ENCODE measurements around the gene TLE4.

The TLE4 gene

GRCh38 chr9:79629721-79630120 is 58.0 kb downstream of the TLE4 start:
- no peak overlapping the region for H2AFZ ChIP-seq (ENCODE audit: low read depth, low read length, severe bottlenecking)
- H3F3A ChIP-seq (ENCODE audit: insufficient read depth): no peaks in the 10 kb centered on the region
- TF ChIP-seq CTCF (IDR thresholded peaks at IDR 0.05; ENCODE audit: insufficient read depth, low read length, poor library complexity, severe bottlenecking) (no peak), EZH2phosphoT487 (conservative IDR thresholded peaks at IDR 0.05; ENCODE audit: low read length) (no peak)
- no peaks in the 10 kb centered on the region for H3K36me3 ChIP-seq (ENCODE audit: low read length)
- H3K27me3 ChIP-seq (ENCODE audit: low read length): no peaks in the 10 kb centered on the region
- no peak overlapping the region for H3K27ac ChIP-seq (ENCODE audit: low read depth, low read length)
- no peak overlapping the region for H3K4me2 ChIP-seq (ENCODE audit: low read depth, low read length, poor library complexity, severe bottlenecking)
- H4K20me1 ChIP-seq (ENCODE audit: low read depth, low read length): no peaks in the 10 kb centered on the region
- no peaks in the 10 kb centered on the region for H3K9me3 ChIP-seq (ENCODE audit: insufficient read depth, low read length)
- no peak overlapping the region for H3K4me3 ChIP-seq (ENCODE audit: insufficient read depth, low read length, poor library complexity, severe bottlenecking)
- no peak overlapping the region for H3K9ac ChIP-seq (ENCODE audit: low read length)
- no peaks in the 10 kb centered on the region for H3K79me2 ChIP-seq (ENCODE audit: insufficient read depth, low read length)
- H3K9me2 ChIP-seq (replicated peaks; ENCODE audit: insufficient read depth, low read length): no peaks in the 10 kb centered on the region

- H2AFZ ChIP-seq (ENCODE audit: low read depth, low read length, severe bottlenecking): no peak overlapping the region
- no peaks in the 10 kb centered on the region for H3F3A ChIP-seq (ENCODE audit: insufficient read depth)
- no peak for TF ChIP-seq EZH2phosphoT487 (conservative IDR thresholded peaks at IDR 0.05; ENCODE audit: low read length)
- no peak overlapping the region for H3K4me2 ChIP-seq (ENCODE audit: low read depth, low read length, poor library complexity, severe bottlenecking)
- no peaks in the 10 kb centered on the region for H3K27me3 ChIP-seq (ENCODE audit: low read length)
- no peaks in the 10 kb centered on the region for H3K79me2 ChIP-seq (ENCODE audit: insufficient read depth, low read length)
- no peaks in the 10 kb centered on the region for H3K9me3 ChIP-seq (ENCODE audit: insufficient read depth, low read length)
- H3K36me3 ChIP-seq (ENCODE audit: low read length): no peaks in the 10 kb centered on the region
- no peak overlapping the region for H3K4me3 ChIP-seq (ENCODE audit: insufficient read depth, low read length, poor library complexity, severe bottlenecking)
- no peak overlapping the region for H3K27ac ChIP-seq (ENCODE audit: low read depth, low read length)
- no peak overlapping the region for H3K9ac ChIP-seq (ENCODE audit: low read length)
- no peaks in the 10 kb centered on the region for H4K20me1 ChIP-seq (ENCODE audit: low read depth, low read length)
- H3K9me2 ChIP-seq (replicated peaks; ENCODE audit: insufficient read depth, low read length): no peaks in the 10 kb centered on the region
Observed at GRCh38 chr9:79630521-79631403, 59.0 kb downstream of the TLE4 start.

- no peak overlapping the region for H3K9ac ChIP-seq (ENCODE audit: low read length)
- H3F3A ChIP-seq (ENCODE audit: insufficient read depth): no peaks in the 10 kb centered on the region
- H3K4me3 ChIP-seq (ENCODE audit: insufficient read depth, low read length, poor library complexity, severe bottlenecking): no peak overlapping the region
- no peaks in the 10 kb centered on the region for H3K9me3 ChIP-seq (ENCODE audit: insufficient read depth, low read length)
- no peaks in the 10 kb centered on the region for H3K36me3 ChIP-seq (ENCODE audit: low read length)
- no peak for TF ChIP-seq EZH2phosphoT487 (conservative IDR thresholded peaks at IDR 0.05; ENCODE audit: low read length)
- TF ChIP-seq CTCF (IDR thresholded peaks at IDR 0.05; ENCODE audit: insufficient read depth, low read length, poor library complexity, severe bottlenecking): no peak
- H3K4me2 ChIP-seq (ENCODE audit: low read depth, low read length, poor library complexity, severe bottlenecking): no peak overlapping the region
- H3K27ac ChIP-seq (ENCODE audit: low read depth, low read length): no peak overlapping the region
- no peaks in the 10 kb centered on the region for H3K9me2 ChIP-seq (replicated peaks; ENCODE audit: insufficient read depth, low read length)
- H2AFZ ChIP-seq (ENCODE audit: low read depth, low read length, severe bottlenecking): no peak overlapping the region
- H4K20me1 ChIP-seq (ENCODE audit: low read depth, low read length): no peaks in the 10 kb centered on the region
- H3K27me3 ChIP-seq (ENCODE audit: low read length): no peaks in the 10 kb centered on the region
- H3K79me2 ChIP-seq (ENCODE audit: insufficient read depth, low read length): no peaks in the 10 kb centered on the region
Observed at GRCh38 chr9:79632060-79632459, 60.3 kb downstream of the TLE4 start.

- Histone ChIP-seq H3F3A (ENCODE audit: insufficient read depth) (no peaks in the 10 kb centered on the region), H3K4me3 (ENCODE audit: insufficient read depth, low read length, poor library complexity, severe bottlenecking) (no peak overlapping the region), H3K27me3 (ENCODE audit: low read length) (no peaks in the 10 kb centered on the region), H3K9me3 (ENCODE audit: insufficient read depth, low read length) (no peaks in the 10 kb centered on the region), H3K27ac (ENCODE audit: low read depth, low read length) (no peak overlapping the region), H3K36me3 (ENCODE audit: low read length) (no peaks in the 10 kb centered on the region), H3K9me2 (replicated peaks; ENCODE audit: insufficient read depth, low read length) (no peaks in the 10 kb centered on the region), H3K79me2 (ENCODE audit: insufficient read depth, low read length) (no peaks in the 10 kb centered on the region), H3K4me2 (ENCODE audit: low read depth, low read length, poor library complexity, severe bottlenecking) (no peak overlapping the region), H3K9ac (ENCODE audit: low read length) (no peak overlapping the region), H4K20me1 (ENCODE audit: low read depth, low read length) (no peaks in the 10 kb centered on the region), H2AFZ (ENCODE audit: low read depth, low read length, severe bottlenecking) (no peak overlapping the region)
- TF ChIP-seq EZH2phosphoT487 (conservative IDR thresholded peaks at IDR 0.05; ENCODE audit: low read length): no peak
- no peak for TF ChIP-seq CTCF (IDR thresholded peaks at IDR 0.05; ENCODE audit: insufficient read depth, low read length, poor library complexity, severe bottlenecking)
Observed at GRCh38 chr9:79632705-79633104, 60.9 kb downstream of the TLE4 start.

Data from SU-DHL-6 (cell line).